Thyroid gland (tissue), 4 donors: ENCODE data around the gene RFLNA. TPM values are rescaled to one million over a fixed set of nuclear protein-coding genes. Genes with fewer than 3 reads are reported as not detected.

Experiments used
- DNase-seq, 2 donors: peaks; one replicate each; pipeline ENCODE4 v3.0.0-alpha.2; 2019
- H3K27ac ChIP-seq, 3 donors: fragments of 200-600 bp; sonication (generic); 1 replicate in 2 of 3; 2 replicates in 1 of 3; pipeline ENCODE4 v1.5.1; 2016 to 2019; ENCODE audit warnings: mild to moderate bottlenecking in 1 of 3, moderate library complexity in 1 of 3
- H3K27me3 ChIP-seq: fragments of 200-600 bp; sonication (generic); one replicate; pipeline ENCODE4 v1.5.1; 2019
- H3K36me3 ChIP-seq, 2 donors: fragments of 200-600 bp; sonication (generic); one replicate each; pipeline ENCODE4 v1.5.1; 2016 to 2019
- H3K4me1 ChIP-seq, 2 donors: fragments of 200-600 bp; sonication (generic); one replicate each; pipeline ENCODE4 v1.5.1; 2017 to 2019
- H3K4me3 ChIP-seq, 3 donors: fragments of 200-600 bp; sonication (generic); replicated peaks in 1 of 3; 1 replicate in 2 of 3; 2 replicates in 1 of 3; pipeline ENCODE4 v1.5.1; 2016; ENCODE audit warnings: mild to moderate bottlenecking in 1 of 3
- H3K9me3 ChIP-seq: fragments of 200-600 bp; sonication (generic); one replicate; pipeline ENCODE4 v1.5.1; 2017
- POLR2A ChIP-seq, 2 donors: fragments of 450-650 bp; IDR thresholded peaks; one replicate each; pipeline ENCODE4 v1.6.1; 2017; ENCODE audit warnings: antibody characterized with exemption in 2 of 2, mild to moderate bottlenecking in 2 of 2, moderate library complexity in 1 of 2
- WGBS, 2 donors: methylation state at CpG; one replicate each; pipeline ENCODE4 v1.1.5; 2017; 5-methylcytosine and 5-hydroxymethylcytosine counted together
- intact Hi-C: fragments of 100-400 bp; cut with DNase I; formaldehyde crosslinking; loops from one replicate; pipeline ENCODE4 v1.15.1; 2023
- total RNA-seq, 4 donors: library from RNA; depleted of rRNA; stranded (reverse); fragments of >200 nt; gene quantifications; one replicate each; pipeline ENCODE4 v1.2.3, GENCODE V29; 2016
- TF ChIP-seq, protein P1 (sequence below), 6 experiments: fragments of 200-600 bp in 3 of 6; fragments of 450-650 bp in 3 of 6; sonication (generic) in 3 of 6; IDR thresholded peaks; one replicate each; pipeline ENCODE4 v1.5.1; 2016 to 2019; ENCODE audit warnings: antibody characterized with exemption in 6 of 6, mild to moderate bottlenecking in 2 of 6, inconsistent platforms in 1 of 6, moderate library complexity in 1 of 6

The RFLNA gene
- total RNA-seq, 4 donors from 2014 or later, result 0.40 to 4.5 TPM; not detected in 2

- TF ChIP-seq, protein P1, sequence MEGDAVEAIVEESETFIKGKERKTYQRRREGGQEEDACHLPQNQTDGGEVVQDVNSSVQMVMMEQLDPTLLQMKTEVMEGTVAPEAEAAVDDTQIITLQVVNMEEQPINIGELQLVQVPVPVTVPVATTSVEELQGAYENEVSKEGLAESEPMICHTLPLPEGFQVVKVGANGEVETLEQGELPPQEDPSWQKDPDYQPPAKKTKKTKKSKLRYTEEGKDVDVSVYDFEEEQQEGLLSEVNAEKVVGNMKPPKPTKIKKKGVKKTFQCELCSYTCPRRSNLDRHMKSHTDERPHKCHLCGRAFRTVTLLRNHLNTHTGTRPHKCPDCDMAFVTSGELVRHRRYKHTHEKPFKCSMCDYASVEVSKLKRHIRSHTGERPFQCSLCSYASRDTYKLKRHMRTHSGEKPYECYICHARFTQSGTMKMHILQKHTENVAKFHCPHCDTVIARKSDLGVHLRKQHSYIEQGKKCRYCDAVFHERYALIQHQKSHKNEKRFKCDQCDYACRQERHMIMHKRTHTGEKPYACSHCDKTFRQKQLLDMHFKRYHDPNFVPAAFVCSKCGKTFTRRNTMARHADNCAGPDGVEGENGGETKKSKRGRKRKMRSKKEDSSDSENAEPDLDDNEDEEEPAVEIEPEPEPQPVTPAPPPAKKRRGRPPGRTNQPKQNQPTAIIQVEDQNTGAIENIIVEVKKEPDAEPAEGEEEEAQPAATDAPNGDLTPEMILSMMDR (IDR thresholded peaks at IDR 0.05), result no peak
- no peak for TF ChIP-seq POLR2A (IDR thresholded peaks at IDR 0.05)
- Histone ChIP-seq H3K27me3 (no peaks in the 10 kb centered on the region), H3K4me1 (no peaks in the 10 kb centered on the region), H3K9me3 (no peaks in the 10 kb centered on the region), H3K36me3 (peaks cover 68 to 71% of the 10 kb centered on the region in 2 donors), H3K27ac (no peak overlapping the region), H3K4me3 (no peak overlapping the region)
- 95 to 99% methylated on average over 14 to 33 of the region's 42 CpGs for WGBS, 2 donors
- no peak for DNase-seq
- intact Hi-C loops, result no loop called here
Measured at GRCh38 chr12:124340080-124340900, 45.4 kb downstream of the RFLNA start.

DNA sequence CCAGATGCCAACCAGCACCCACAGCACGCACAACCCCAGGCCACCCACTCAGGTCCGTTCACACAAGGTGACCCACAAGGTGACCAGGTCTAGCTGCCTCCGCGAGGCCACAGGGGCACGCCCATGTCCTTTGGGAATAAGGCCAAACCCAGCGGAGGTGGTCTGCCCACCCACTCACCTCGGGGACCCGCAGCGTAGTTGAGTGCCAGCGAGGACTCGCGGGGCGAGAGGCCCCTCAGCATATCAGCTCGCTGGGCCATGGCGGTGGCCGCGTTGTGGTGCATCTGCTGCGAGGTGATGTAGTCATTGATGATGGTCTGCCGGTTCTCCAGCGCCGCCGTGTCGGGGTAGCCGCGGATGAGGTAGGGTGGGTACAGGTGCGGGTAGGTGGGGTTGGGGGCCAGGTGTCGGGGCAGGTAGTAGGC is 46.8 kb downstream of the RFLNA start:
- H3K4me1 ChIP-seq, result no peaks in the 10 kb centered on the region
- H3K9me3 ChIP-seq, result no peaks in the 10 kb centered on the region
- no peak overlapping the region for H3K27ac ChIP-seq
- H3K36me3 ChIP-seq, result peaks cover 68 to 70% of the 10 kb centered on the region in 2 donors
- no peak for DNase-seq
- H3K27me3 ChIP-seq, result no peaks in the 10 kb centered on the region
- WGBS, 2 donors, result 95 to 97% methylated on average over 18 to 27 of the region's 27 CpGs
- no peak for TF ChIP-seq POLR2A (IDR thresholded peaks at IDR 0.05)
- TF ChIP-seq, protein P1 (IDR thresholded peaks at IDR 0.05), result no peak
- no peak overlapping the region for H3K4me3 ChIP-seq
- intact Hi-C loops, result no loop called here

DNA sequence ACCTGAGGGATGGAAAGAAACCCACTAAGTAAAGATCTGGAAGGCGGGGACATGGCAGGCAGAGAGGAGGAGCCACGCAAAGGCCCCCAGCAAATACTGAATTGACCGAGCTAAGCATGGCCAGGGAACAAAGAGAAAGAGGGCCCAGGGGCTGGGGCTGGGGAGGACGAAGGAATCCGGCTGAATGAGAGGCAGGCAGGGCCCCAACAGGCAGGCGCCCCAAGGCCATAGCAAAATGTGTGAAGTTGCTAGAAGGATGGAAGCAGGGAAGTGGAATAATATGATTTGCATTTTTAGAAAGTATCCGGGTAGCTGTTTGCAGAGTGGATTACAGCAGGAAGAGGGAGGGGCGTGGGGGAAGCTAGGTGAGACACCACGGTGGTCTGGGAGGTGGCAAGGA is 49.1 kb downstream of the RFLNA start:
- 87 to 89% methylated on average over 9 of the region's 9 CpGs for WGBS, 2 donors
- DNase-seq, result no peak
- H3K36me3 ChIP-seq, result peaks cover 84 to 87% of the 10 kb centered on the region in 2 donors
- H3K4me1 ChIP-seq, result no peaks in the 10 kb centered on the region
- H3K27ac ChIP-seq, result no peak overlapping the region
- TF ChIP-seq, protein P1 (IDR thresholded peaks at IDR 0.05), result no peak
- no peak for TF ChIP-seq POLR2A (IDR thresholded peaks at IDR 0.05)
- intact Hi-C loops, result no loop called here
- no peaks in the 10 kb centered on the region for H3K9me3 ChIP-seq
- no peaks in the 10 kb centered on the region for H3K27me3 ChIP-seq
- H3K4me3 ChIP-seq, result no peak overlapping the region

- H3K4me1 ChIP-seq, result no peaks in the 10 kb centered on the region
- no peaks in the 10 kb centered on the region for H3K9me3 ChIP-seq
- H3K27ac ChIP-seq, result no peak overlapping the region
- no peak for DNase-seq
- intact Hi-C loops, result no loop called here
- 95 to 96% methylated on average over 5 to 23 of the region's 38 CpGs for WGBS, 2 donors
- H3K27me3 ChIP-seq, result no peaks in the 10 kb centered on the region
- peaks cover 88% of the 10 kb centered on the region in 2 donors for H3K36me3 ChIP-seq
- TF ChIP-seq POLR2A (IDR thresholded peaks at IDR 0.05), result no peak
- TF ChIP-seq, protein P1 (IDR thresholded peaks at IDR 0.05), result no peak
- no peak overlapping the region for H3K4me3 ChIP-seq
Measured at GRCh38 chr12:124344526-124344925, 49.6 kb downstream of the RFLNA start.

GRCh38 chr12:124345795-124346194 is 50.9 kb downstream of the RFLNA start:
- Histone ChIP-seq H3K27me3 (no peaks in the 10 kb centered on the region), H3K4me1 (no peaks in the 10 kb centered on the region), H3K36me3 (peaks cover 90 to 91% of the 10 kb centered on the region in 2 donors), H3K9me3 (no peaks in the 10 kb centered on the region), H3K27ac (no peak overlapping the region), H3K4me3 (no peak overlapping the region)
- TF ChIP-seq, protein P1 (IDR thresholded peaks at IDR 0.05), result no peak
- TF ChIP-seq POLR2A (IDR thresholded peaks at IDR 0.05), result no peak
- intact Hi-C loops, result no loop called here
- 92 to 94% methylated on average over 13 of the region's 13 CpGs for WGBS, 2 donors
- DNase-seq, result no peak
